ENCODE measurements around the gene MRPL49. TPM values are rescaled to one million over a fixed set of nuclear protein-coding genes. Genes with fewer than 3 reads are reported as not detected.
"Not testable (repeated sequence)": the region's sequence is repeated elsewhere in the genome, so short reads cannot be mapped to it uniquely, and the experiment has no call there.

MRPL49 gene
- total RNA-seq, 2 experiments from 2014 or later = 50.7 to 53.6 TPM

- Mint-ChIP-seq H3K4me1 (peaks cover 16% of the 10 kb centered on the region), H3K9me3 (no peaks in the 10 kb centered on the region), H3K27ac (no peak overlapping the region), H3K36me3 (no peaks in the 10 kb centered on the region), H3K4me3 (peak overlapping the region; percentile 22), H3K27me3 (peaks cover 12% of the 10 kb centered on the region)
- DNase-seq (no peak), ATAC-seq (ENCODE audit: low read depth) (peak; percentile 64)
- POLR2A ChIA-PET = interaction anchor here (1.5 kb wide), 1 partner anchor 22 kb away, joined by 5 read pairs; no protein-coding TSS in a partner anchor
Observed at GRCh38 chr11:65157336-65157735, 35.2 kb downstream of the MRPL49 start.

GRCh38 chr11:65159012-65159411 is 36.9 kb downstream of the MRPL49 start:
- no peaks in the 10 kb centered on the region for H3K9me3 Mint-ChIP-seq
- H3K4me3 Mint-ChIP-seq = no peak overlapping the region
- peaks cover 8% of the 10 kb centered on the region for H3K27me3 Mint-ChIP-seq
- H3K36me3 Mint-ChIP-seq = no peaks in the 10 kb centered on the region
- ATAC-seq (ENCODE audit: low read depth) = no peak
- peaks cover 11% of the 10 kb centered on the region for H3K4me1 Mint-ChIP-seq
- DNase-seq = no peak
- no peak overlapping the region for H3K27ac Mint-ChIP-seq
- POLR2A ChIA-PET = no interaction called here

- ATAC-seq (ENCODE audit: low read depth) = no peak
- peaks cover 11% of the 10 kb centered on the region for H3K4me1 Mint-ChIP-seq
- H3K27ac Mint-ChIP-seq = no peak overlapping the region
- H3K9me3 Mint-ChIP-seq = no peaks in the 10 kb centered on the region
- no peak for DNase-seq
- H3K36me3 Mint-ChIP-seq = no peaks in the 10 kb centered on the region
- no peak overlapping the region for H3K4me3 Mint-ChIP-seq
- peaks cover 8% of the 10 kb centered on the region for H3K27me3 Mint-ChIP-seq
- POLR2A ChIA-PET = no interaction called here
Observed at GRCh38 chr11:65160643-65161042, 38.5 kb downstream of the MRPL49 start.

GRCh38 chr11:65163684-65164083 is 41.6 kb downstream of the MRPL49 start:
- no peak for DNase-seq
- no peak for ATAC-seq (ENCODE audit: low read depth)
- no peak overlapping the region for H3K4me3 Mint-ChIP-seq
- peaks cover 4% of the 10 kb centered on the region for H3K4me1 Mint-ChIP-seq
- no peak overlapping the region for H3K27ac Mint-ChIP-seq
- POLR2A ChIA-PET = interaction anchor here (0.5 kb wide), 1 partner anchor 1007 kb away, joined by 3 read pairs; no protein-coding TSS in a partner anchor
- no peaks in the 10 kb centered on the region for H3K36me3 Mint-ChIP-seq
- H3K27me3 Mint-ChIP-seq = peaks cover 9% of the 10 kb centered on the region
- H3K9me3 Mint-ChIP-seq = no peaks in the 10 kb centered on the region

- H3K4me1 Mint-ChIP-seq = peaks cover 11% of the 10 kb centered on the region
- H3K4me3 Mint-ChIP-seq = no peak overlapping the region
- peaks cover 5% of the 10 kb centered on the region for H3K27me3 Mint-ChIP-seq
- POLR2A ChIA-PET = interaction anchor here (0.6 kb wide), 1 partner anchor 72 kb away, joined by 5 read pairs; no protein-coding TSS in a partner anchor
- no peak overlapping the region for H3K27ac Mint-ChIP-seq
- ATAC-seq (ENCODE audit: low read depth) (no peak), DNase-seq (no peak)
- H3K9me3 Mint-ChIP-seq = no peaks in the 10 kb centered on the region
- H3K36me3 Mint-ChIP-seq = no peaks in the 10 kb centered on the region
Observed at GRCh38 chr11:65165410-65166317, 43.5 kb downstream of the MRPL49 start.

- ATAC-seq (ENCODE audit: low read depth) = no peak
- POLR2A ChIA-PET = no interaction called here
- DNase-seq = no peak
- no peak overlapping the region for H3K27ac Mint-ChIP-seq
- peaks cover 3% of the 10 kb centered on the region for H3K27me3 Mint-ChIP-seq
- no peak overlapping the region for H3K4me3 Mint-ChIP-seq
- no peaks in the 10 kb centered on the region for H3K36me3 Mint-ChIP-seq
- peaks cover 11% of the 10 kb centered on the region for H3K4me1 Mint-ChIP-seq
- no peaks in the 10 kb centered on the region for H3K9me3 Mint-ChIP-seq
Observed at GRCh38 chr11:65166893-65167292, 44.8 kb downstream of the MRPL49 start.

GRCh38 chr11:65167656-65168055 is 45.5 kb downstream of the MRPL49 start:
- Mint-ChIP-seq H3K4me1 (peaks cover 11% of the 10 kb centered on the region), H3K9me3 (no peaks in the 10 kb centered on the region), H3K36me3 (no peaks in the 10 kb centered on the region), H3K27me3 (peaks cover 3% of the 10 kb centered on the region), H3K4me3 (no peak overlapping the region), H3K27ac (no peak overlapping the region)
- POLR2A ChIA-PET = no interaction called here
- ATAC-seq (ENCODE audit: low read depth) (no peak), DNase-seq (no peak)

GRCh38 chr11:65169164-65169641 is 47.1 kb downstream of the MRPL49 start:
- ATAC-seq (ENCODE audit: low read depth) (peak; percentile 50), DNase-seq (no peak)
- peaks cover 3% of the 10 kb centered on the region for H3K27me3 Mint-ChIP-seq
- no peaks in the 10 kb centered on the region for H3K36me3 Mint-ChIP-seq
- peak overlapping the region; percentile 79 for H3K27ac Mint-ChIP-seq
- peaks cover 11% of the 10 kb centered on the region for H3K4me1 Mint-ChIP-seq
- H3K4me3 Mint-ChIP-seq = no peak overlapping the region
- no peaks in the 10 kb centered on the region for H3K9me3 Mint-ChIP-seq
- POLR2A ChIA-PET = interaction anchor here (0.7 to 2.4 kb wide), 3 partner anchors 13 to 40 kb away, joined by 4 to 11 read pairs (median 6); partner anchors contain the start of gene CAPN1

- H3K27me3 Mint-ChIP-seq = peaks cover 3% of the 10 kb centered on the region
- no peaks in the 10 kb centered on the region for H3K36me3 Mint-ChIP-seq
- no peak for DNase-seq
- no peaks in the 10 kb centered on the region for H3K9me3 Mint-ChIP-seq
- H3K27ac Mint-ChIP-seq = peak within 1 kb of the TSS; percentile 79
- no peak for ATAC-seq (ENCODE audit: low read depth)
- peaks cover 11% of the 10 kb centered on the region for H3K4me1 Mint-ChIP-seq
- no peak within 1 kb of the TSS for H3K4me3 Mint-ChIP-seq
- POLR2A ChIA-PET = interaction anchor here (1.7 to 2.4 kb wide), 2 partner anchors 12 to 35 kb away, joined by 6 to 11 read pairs; partner anchors contain the start of gene CAPN1
Observed at GRCh38 chr11:65170058-65170534, 48.0 kb downstream of the MRPL49 start, which contains the start of gene SPDYC. TSS of gene SPDYC (plus strand) at chr11:65170233. CDS start at chr11:65171358, 1,125 bp downstream.

- ATAC-seq (ENCODE audit: low read depth) (no peak), DNase-seq (no peak)
- no peaks in the 10 kb centered on the region for H3K9me3 Mint-ChIP-seq
- H3K4me3 Mint-ChIP-seq = no peak overlapping the region
- POLR2A ChIA-PET = no interaction called here
- no peaks in the 10 kb centered on the region for H3K36me3 Mint-ChIP-seq
- no peak overlapping the region for H3K27ac Mint-ChIP-seq
- H3K27me3 Mint-ChIP-seq = no peaks in the 10 kb centered on the region
- peaks cover 9% of the 10 kb centered on the region for H3K4me1 Mint-ChIP-seq
Observed at GRCh38 chr11:65172600-65172999, 50.5 kb downstream of the MRPL49 start.

GRCh38 chr11:65174571-65175010 is 52.5 kb downstream of the MRPL49 start:
- H3K4me3 Mint-ChIP-seq; ATAC-seq (ENCODE audit: low read depth); H3K9me3 Mint-ChIP-seq; H3K27ac Mint-ChIP-seq; H3K27me3 Mint-ChIP-seq; DNase-seq; H3K4me1 Mint-ChIP-seq; POLR2A ChIA-PET; H3K36me3 Mint-ChIP-seq: not testable (repeated sequence)
